Activated CD4-positive, alpha-beta T cell treated with anti-CD3 and anti-CD28 coated beads, Interleukin-2, amount 50 U/mL, for 24 hours (primary cell): ENCODE results near the gene CCDC70.
"Not testable (repeated sequence)": the region's sequence is repeated elsewhere in the genome, so short reads cannot be mapped to it uniquely, and the experiment has no call there.

Experiments
- DNase-seq, 2 donors: peaks; one replicate each; pipeline ENCODE4 v3.0.0-alpha.2; 2020; ENCODE audit warnings: low read depth in 1 of 2, low spot score in 1 of 2

The CCDC70 gene

DNA sequence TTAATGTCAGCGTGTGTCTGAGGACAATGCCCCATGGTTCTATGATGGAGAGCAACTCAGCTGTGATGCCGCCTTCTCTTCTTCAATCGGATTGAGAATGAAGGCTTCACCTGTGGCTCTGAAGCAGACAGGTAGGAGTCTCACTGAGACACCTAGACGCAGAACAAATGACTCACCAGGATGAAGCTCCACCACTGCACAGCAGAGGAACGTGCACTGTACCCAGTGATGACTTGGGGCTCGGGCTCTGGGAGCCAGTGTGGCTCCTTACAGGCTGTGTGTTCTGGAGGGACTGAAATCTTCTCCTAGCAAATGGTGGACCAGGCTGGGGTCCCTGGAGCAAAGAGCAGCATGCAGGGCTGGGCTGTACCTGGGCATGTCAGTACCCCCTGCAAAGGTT, 44.0 kb downstream of the CCDC70 start:
- DNase-seq, result no peak

DNA sequence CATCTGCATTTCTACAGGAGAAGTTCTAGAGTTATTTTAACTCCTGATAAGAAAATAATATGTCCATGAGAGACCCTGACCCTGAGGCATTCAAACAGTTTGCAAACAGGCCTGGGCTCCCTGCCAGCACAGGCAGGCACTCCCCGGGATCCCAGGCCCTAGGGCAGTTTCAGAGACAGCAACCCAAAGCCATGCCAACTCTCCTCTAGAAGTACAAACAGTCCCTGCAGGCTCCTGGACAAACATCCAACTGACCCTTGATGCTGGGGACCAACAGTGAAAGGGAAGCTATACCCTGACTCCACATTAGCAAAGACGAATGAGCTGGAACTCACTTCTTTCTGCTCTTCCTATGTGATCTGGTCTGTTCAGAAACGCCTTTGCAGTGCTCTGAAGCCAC, 44.8 kb downstream of the CCDC70 start:
- no peak for DNase-seq

- no peak for DNase-seq
Measured at GRCh38 chr13:51907040-51907732, 45.4 kb downstream of the CCDC70 start.

DNA sequence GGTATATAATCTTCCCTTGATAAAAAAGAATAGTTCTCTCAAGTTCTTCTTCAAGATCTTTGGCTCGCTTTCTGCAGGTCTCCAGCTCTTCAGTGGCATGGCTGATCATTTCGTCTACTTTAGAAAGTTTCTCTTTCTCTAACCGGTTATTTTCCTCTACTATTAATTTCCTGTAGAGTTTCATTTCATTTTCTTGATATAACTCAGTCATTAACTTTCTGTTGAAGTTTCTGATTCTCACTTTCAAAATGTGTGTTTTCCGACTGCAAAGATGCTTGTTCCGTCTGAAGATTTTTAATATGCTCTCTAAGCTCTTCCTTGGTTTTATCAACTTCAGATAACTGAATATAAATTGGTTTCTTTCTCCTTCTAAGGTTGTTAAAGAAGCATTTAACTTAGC, 47.5 kb downstream of the CCDC70 start:
- not testable (repeated sequence) for DNase-seq

- no peak for DNase-seq
Measured at GRCh38 chr13:51910508-51910907, 48.7 kb downstream of the CCDC70 start.

DNA sequence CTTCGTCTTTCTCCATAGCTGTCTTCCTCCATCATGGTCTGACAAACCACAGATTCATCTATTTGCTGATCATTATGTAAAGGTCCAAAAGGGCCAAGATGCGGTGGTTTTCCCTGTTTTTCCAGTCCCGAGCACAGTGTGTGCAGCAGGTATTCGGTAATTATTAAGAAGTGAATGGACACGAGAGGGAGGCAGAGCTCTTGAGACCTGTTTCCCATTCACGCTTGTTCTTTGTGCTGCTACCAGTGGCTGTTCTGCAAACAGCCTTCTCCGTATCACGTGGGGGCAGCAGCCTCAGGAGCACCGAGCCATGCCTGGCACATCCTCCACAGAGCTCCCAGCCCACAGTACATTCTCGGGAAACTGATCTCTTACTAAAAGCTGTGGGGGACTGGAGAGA, 50.3 kb downstream of the CCDC70 start:
- DNase-seq, result no peak

GRCh38 chr13:51912511-51913225, 50.9 kb downstream of the CCDC70 start:
- DNase-seq, result no peak

DNA sequence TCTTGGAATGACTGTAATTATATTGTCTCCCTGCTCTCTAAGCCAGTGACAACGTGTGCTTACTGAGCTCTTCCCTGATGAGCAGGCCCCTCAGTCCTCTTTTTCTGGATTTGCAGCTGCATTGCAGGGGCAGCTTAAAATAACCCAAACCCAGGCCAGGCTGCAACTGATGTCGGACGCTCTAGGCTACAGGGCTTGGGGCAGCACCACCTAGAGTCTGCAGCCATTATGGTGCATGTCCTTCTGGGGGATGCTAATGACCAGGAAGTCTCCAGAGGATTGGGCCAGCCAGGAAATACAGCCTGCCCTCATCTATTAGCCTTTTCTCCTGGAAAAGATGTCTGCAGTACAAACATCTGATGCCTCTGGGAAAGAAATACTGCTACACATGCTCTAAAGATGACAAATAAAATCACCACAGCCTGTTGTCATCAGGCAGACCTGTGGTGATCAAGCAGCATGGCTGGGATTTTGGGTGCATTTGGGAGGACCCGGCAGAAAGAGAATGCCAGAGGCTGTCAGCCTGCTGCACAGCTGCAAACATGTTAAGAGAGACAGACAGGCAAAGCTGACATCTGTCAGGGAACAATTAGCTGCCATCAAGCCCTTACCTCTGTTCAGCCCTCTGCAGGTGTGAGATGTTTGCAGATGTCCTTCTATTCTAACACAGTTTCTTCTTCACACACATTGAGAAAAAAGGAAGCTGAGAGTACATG, 51.8 kb downstream of the CCDC70 start:
- DNase-seq, result no peak

- no peak for DNase-seq
Measured at GRCh38 chr13:51914137-51914493, 52.3 kb downstream of the CCDC70 start.
